Measurements from ENCODE around the gene CDC42BPB. TPM values are rescaled to one million over a fixed set of nuclear protein-coding genes. Genes with fewer than 3 reads are reported as not detected.
"Not testable (repeated sequence)": the region's sequence is repeated elsewhere in the genome, so short reads cannot be mapped to it uniquely, and the experiment has no call there.

CDC42BPB gene
- total RNA-seq, 1 donor from 2014 or later, result 48.2 TPM

DNA sequence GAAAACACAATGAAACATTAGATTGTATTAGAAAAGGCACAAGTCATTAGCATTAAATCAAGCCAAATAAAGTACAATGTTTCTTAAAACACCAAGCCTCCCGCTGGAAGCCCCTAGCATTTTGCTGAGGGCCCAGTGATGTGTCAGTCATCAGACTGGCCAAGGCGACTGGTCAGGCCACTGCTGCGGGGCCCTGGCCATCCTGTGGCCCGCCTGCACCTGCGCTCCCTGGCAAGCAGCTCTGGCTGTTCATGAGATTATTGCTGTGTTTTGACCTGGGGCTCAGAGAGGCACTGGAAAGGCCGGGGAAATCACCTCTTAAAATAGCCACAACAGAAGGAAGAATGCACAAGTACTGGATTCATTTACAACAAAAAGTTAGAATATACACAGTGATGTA, 159.1 kb downstream of the CDC42BPB start:
- Histone ChIP-seq H3K27ac (no peak overlapping the region), H3K4me3 (no peak overlapping the region), H3K27me3 (no peaks in the 10 kb centered on the region), H2AFZ (replicated peaks) (no peak overlapping the region), H4K20me1 (ENCODE audit: low read depth) (no peaks in the 10 kb centered on the region), H3K4me1 (no peaks in the 10 kb centered on the region), H3K9me3 (ENCODE audit: low read depth) (no peaks in the 10 kb centered on the region), H3K36me3 (no peaks in the 10 kb centered on the region), H3K79me2 (ENCODE audit: low read depth) (no peaks in the 10 kb centered on the region), H3K4me2 (no peak overlapping the region), H3K9ac (no peak overlapping the region), H3F3A (ENCODE audit: low read depth) (no peaks in the 10 kb centered on the region)
- Mint-ChIP-seq H3K4me1 (peaks cover 9% of the 10 kb centered on the region), H3K27me3 (ENCODE audit: insufficient read depth, low read depth) (no peaks in the 10 kb centered on the region), H3K9me3 (no peaks in the 10 kb centered on the region), H3K4me3 (no peak overlapping the region), H3K27ac (no peak overlapping the region), H3K36me3 (peaks cover 20% of the 10 kb centered on the region)
- TF ChIP-seq CTCF (IDR thresholded peaks at IDR 0.05), result no peak
- TF ChIP-seq EZH2 (IDR thresholded peaks at IDR 0.05), result no peak
- no peak for TF ChIP-seq EZH2phosphoT487 (IDR thresholded peaks at IDR 0.05)
- no peak for DNase-seq (ENCODE audit: low spot score)

GRCh38 chr14:102897299-102898027, 159.9 kb downstream of the CDC42BPB start:
- no peak overlapping the region for H3K27ac ChIP-seq
- Mint-ChIP-seq H3K4me3 (no peak overlapping the region), H3K9me3 (no peaks in the 10 kb centered on the region), H3K27ac (no peak overlapping the region), H3K27me3 (ENCODE audit: insufficient read depth, low read depth) (no peaks in the 10 kb centered on the region), H3K36me3 (peaks cover 18% of the 10 kb centered on the region), H3K4me1 (peaks cover 9% of the 10 kb centered on the region)
- no peak overlapping the region for H3K4me2 ChIP-seq
- no peaks in the 10 kb centered on the region for H3K4me1 ChIP-seq
- H3F3A ChIP-seq (ENCODE audit: low read depth), result no peaks in the 10 kb centered on the region
- TF ChIP-seq CTCF (IDR thresholded peaks at IDR 0.05) (no peak), EZH2 (IDR thresholded peaks at IDR 0.05) (no peak), EZH2phosphoT487 (IDR thresholded peaks at IDR 0.05) (no peak)
- H3K79me2 ChIP-seq (ENCODE audit: low read depth), result no peaks in the 10 kb centered on the region
- H4K20me1 ChIP-seq (ENCODE audit: low read depth), result no peaks in the 10 kb centered on the region
- no peak overlapping the region for H3K4me3 ChIP-seq
- no peak for DNase-seq (ENCODE audit: low spot score)
- no peaks in the 10 kb centered on the region for H3K36me3 ChIP-seq
- H2AFZ ChIP-seq (replicated peaks), result no peak overlapping the region
- no peak overlapping the region for H3K9ac ChIP-seq
- no peaks in the 10 kb centered on the region for H3K9me3 ChIP-seq (ENCODE audit: low read depth)
- H3K27me3 ChIP-seq, result no peaks in the 10 kb centered on the region

GRCh38 chr14:102896735-102897134, 160.6 kb downstream of the CDC42BPB start:
- H3K27me3 Mint-ChIP-seq (ENCODE audit: insufficient read depth, low read depth); H3K9me3 Mint-ChIP-seq; H2AFZ ChIP-seq (replicated peaks); H3K4me2 ChIP-seq; H4K20me1 ChIP-seq (ENCODE audit: low read depth); H3K4me1 Mint-ChIP-seq; H3K27ac Mint-ChIP-seq; H3K36me3 ChIP-seq; H3K9me3 ChIP-seq (ENCODE audit: low read depth); H3F3A ChIP-seq (ENCODE audit: low read depth); H3K79me2 ChIP-seq (ENCODE audit: low read depth); H3K4me3 ChIP-seq; H3K27me3 ChIP-seq; H3K4me1 ChIP-seq; H3K27ac ChIP-seq; H3K9ac ChIP-seq; DNase-seq (ENCODE audit: low spot score); H3K4me3 Mint-ChIP-seq: not testable (repeated sequence)
- H3K36me3 Mint-ChIP-seq, result peaks cover 18% of the 10 kb centered on the region

DNA sequence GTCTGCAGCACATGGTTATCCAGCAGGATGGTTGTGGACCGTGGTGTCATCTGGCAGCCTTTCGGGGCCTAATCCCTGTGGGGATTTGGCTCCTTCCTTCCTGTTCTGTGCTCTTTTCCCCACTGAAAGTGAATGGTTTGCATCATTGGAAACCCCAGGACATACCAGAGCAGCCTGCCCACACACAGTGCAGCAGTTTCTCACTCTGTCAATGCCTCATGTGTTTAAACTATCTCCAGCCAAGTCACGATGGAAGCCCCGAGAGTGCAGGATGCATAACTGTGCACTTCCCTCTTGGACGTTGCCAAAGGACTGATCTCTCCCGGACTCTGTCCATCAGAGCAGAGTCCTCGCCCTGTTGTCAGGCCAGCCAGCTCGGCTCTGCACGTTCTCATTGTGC, 163.9 kb downstream of the CDC42BPB start:
- Histone ChIP-seq H3K36me3 (no peaks in the 10 kb centered on the region), H3K4me3 (no peak overlapping the region), H3F3A (ENCODE audit: low read depth) (no peaks in the 10 kb centered on the region), H3K27ac (no peak overlapping the region), H3K4me2 (no peak overlapping the region), H3K79me2 (ENCODE audit: low read depth) (no peaks in the 10 kb centered on the region), H2AFZ (replicated peaks) (no peak overlapping the region), H3K4me1 (no peaks in the 10 kb centered on the region), H4K20me1 (ENCODE audit: low read depth) (no peaks in the 10 kb centered on the region), H3K27me3 (no peaks in the 10 kb centered on the region), H3K9me3 (ENCODE audit: low read depth) (no peaks in the 10 kb centered on the region), H3K9ac (no peak overlapping the region)
- Mint-ChIP-seq H3K27me3 (ENCODE audit: insufficient read depth, low read depth) (no peaks in the 10 kb centered on the region), H3K27ac (no peak overlapping the region), H3K4me1 (peaks cover under 1% of the 10 kb centered on the region), H3K9me3 (no peaks in the 10 kb centered on the region), H3K36me3 (peaks cover 14% of the 10 kb centered on the region), H3K4me3 (no peak overlapping the region)
- DNase-seq (ENCODE audit: low spot score), result no peak
- no peak for TF ChIP-seq EZH2 (IDR thresholded peaks at IDR 0.05)
- no peak for TF ChIP-seq CTCF (IDR thresholded peaks at IDR 0.05)
- TF ChIP-seq EZH2phosphoT487 (IDR thresholded peaks at IDR 0.05), result no peak

Data from neural progenitor cell (in vitro differentiated cells).